Testis (tissue), 3 donors: ENCODE results near the gene CYB561. TPM values are rescaled to one million over a fixed set of nuclear protein-coding genes. Genes with fewer than 3 reads are reported as not detected.
"Not testable (repeated sequence)": the region's sequence is repeated elsewhere in the genome, so short reads cannot be mapped to it uniquely, and the experiment has no call there.

Source experiments
- DNase-seq: peaks from one replicate; pipeline ENCODE4 v3.0.0-alpha.2; 2019
- H3K27ac ChIP-seq, 2 donors: fragments of 200-600 bp; sonication (generic); one replicate each; pipeline ENCODE4 v1.5.1; 2019
- H3K27me3 ChIP-seq: fragments of 200-600 bp; sonication (generic); one replicate; pipeline ENCODE4 v1.5.1; 2019
- H3K36me3 ChIP-seq: fragments of 200-600 bp; sonication (generic); one replicate; pipeline ENCODE4 v1.5.1; 2017; ENCODE audit warnings: low read depth; ENCODE audit errors: missing control alignments
- H3K4me1 ChIP-seq: fragments of 200-600 bp; sonication (generic); one replicate; pipeline ENCODE4 v1.5.1; 2019
- H3K4me3 ChIP-seq, 2 donors: fragments of 200-600 bp; sonication (generic); one replicate each; pipeline ENCODE4 v1.5.1; 2017 to 2019
- H3K9me3 ChIP-seq: fragments of 200-600 bp; sonication (generic); one replicate; pipeline ENCODE4 v1.5.1; 2017
- POLR2A ChIP-seq: fragments of 450-650 bp; IDR thresholded peaks from one replicate; pipeline ENCODE4 v1.6.1; 2017; ENCODE audit warnings: antibody characterized with exemption, mild to moderate bottlenecking, moderate library complexity
- whole genome bisulfite sequencing, 2 donors: methylation state at CpG; one replicate each; pipeline ENCODE4 v1.1.5; 2018; 5-methylcytosine and 5-hydroxymethylcytosine counted together
- intact Hi-C: fragments of 100-400 bp; cut with DNase I; formaldehyde crosslinking; loops from one replicate; pipeline ENCODE4 v1.15.1; 2023; ENCODE audit warnings: low total_unique reads
- polyA plus RNA-seq: library from polyadenylated mRNA; stranded (reverse); fragments of 350-450 nt; fragmentation: Illumina TruSeq; extraction: RNeasy Lipid Tissue Mini Kit (QIAGEN cat#74804); gene quantifications from one replicate; pipeline ENCODE4 v1.2.3, GENCODE V29; 2014; ENCODE audit warnings: low read depth, low replicate concordance; ENCODE audit not compliant: insufficient read depth
- total RNA-seq, 2 donors: library from RNA; depleted of rRNA; stranded (reverse); fragments of >200 nt; gene quantifications; one replicate each; pipeline ENCODE4 v1.2.3, GENCODE V29; 2016
- TF ChIP-seq, protein P1 (sequence below), 3 experiments: fragments of 450-650 bp in 2 of 3; fragments of 200-600 bp in 1 of 3; sonication (generic) in 1 of 3; IDR thresholded peaks; one replicate each; pipeline ENCODE4 v1.5.1; 2016 to 2019; ENCODE audit warnings: antibody characterized with exemption in 3 of 3, mild to moderate bottlenecking in 2 of 3, moderate library complexity in 1 of 3

Gene CYB561
- total and polyA plus RNA-seq, 3 donors from 2014 or later: 17.6 to 20.7 (median 19.7) TPM

DNA sequence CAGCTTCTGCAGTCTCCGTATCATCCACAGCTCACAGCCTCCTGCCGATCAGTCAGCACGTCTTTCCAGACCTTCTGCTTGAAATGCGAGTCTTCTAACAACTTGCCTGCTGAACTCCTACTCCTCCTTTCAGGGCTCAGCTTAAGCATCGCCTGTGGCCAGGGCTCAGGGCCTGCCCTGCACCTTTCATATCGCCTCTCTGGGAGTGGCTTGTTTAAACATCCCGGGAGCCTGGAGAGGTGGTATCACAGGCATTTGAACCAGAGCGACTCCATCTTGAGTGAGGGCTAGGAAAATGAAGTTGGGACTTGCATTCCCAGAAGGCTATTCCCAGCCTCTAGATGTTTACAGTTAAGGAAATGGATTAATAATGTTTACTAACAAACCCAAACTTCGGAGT lies 13.9 kb upstream of the CYB561 start:
- intact Hi-C loops: no loop called here
- no peak for TF ChIP-seq POLR2A
- TF ChIP-seq, protein P1, sequence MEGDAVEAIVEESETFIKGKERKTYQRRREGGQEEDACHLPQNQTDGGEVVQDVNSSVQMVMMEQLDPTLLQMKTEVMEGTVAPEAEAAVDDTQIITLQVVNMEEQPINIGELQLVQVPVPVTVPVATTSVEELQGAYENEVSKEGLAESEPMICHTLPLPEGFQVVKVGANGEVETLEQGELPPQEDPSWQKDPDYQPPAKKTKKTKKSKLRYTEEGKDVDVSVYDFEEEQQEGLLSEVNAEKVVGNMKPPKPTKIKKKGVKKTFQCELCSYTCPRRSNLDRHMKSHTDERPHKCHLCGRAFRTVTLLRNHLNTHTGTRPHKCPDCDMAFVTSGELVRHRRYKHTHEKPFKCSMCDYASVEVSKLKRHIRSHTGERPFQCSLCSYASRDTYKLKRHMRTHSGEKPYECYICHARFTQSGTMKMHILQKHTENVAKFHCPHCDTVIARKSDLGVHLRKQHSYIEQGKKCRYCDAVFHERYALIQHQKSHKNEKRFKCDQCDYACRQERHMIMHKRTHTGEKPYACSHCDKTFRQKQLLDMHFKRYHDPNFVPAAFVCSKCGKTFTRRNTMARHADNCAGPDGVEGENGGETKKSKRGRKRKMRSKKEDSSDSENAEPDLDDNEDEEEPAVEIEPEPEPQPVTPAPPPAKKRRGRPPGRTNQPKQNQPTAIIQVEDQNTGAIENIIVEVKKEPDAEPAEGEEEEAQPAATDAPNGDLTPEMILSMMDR (IDR thresholded peaks at IDR 0.05): no peak
- peaks cover 2% of the 10 kb centered on the region for H3K4me1 ChIP-seq
- DNase-seq: no peak
- no peaks in the 10 kb centered on the region for H3K9me3 ChIP-seq
- no peaks in the 10 kb centered on the region for H3K27me3 ChIP-seq
- 75 to 88% methylated on average over 9 of the region's 9 CpGs for WGBS, 2 donors
- no peak overlapping the region for H3K27ac ChIP-seq
- H3K36me3 ChIP-seq: no peaks in the 10 kb centered on the region
- no peak overlapping the region for H3K4me3 ChIP-seq

DNA sequence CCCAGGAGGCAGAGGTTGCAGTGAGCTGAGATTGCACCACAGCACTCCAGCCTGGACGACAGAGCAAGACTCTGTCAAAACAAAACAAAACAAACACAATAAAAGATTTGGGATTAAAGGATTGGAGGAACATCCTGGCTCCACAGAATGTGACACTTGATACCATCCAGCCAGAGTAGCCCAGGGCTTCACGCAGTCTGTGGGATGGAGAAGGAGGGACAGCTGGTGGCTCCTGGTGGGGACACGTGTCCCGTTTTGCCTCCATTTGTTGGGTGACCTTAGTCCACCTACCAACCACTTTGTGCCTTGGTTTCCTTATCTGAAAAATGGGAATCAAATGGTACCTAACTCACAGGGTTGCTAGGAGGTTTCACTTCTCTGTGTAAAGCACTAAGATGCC lies 12.4 kb upstream of the CYB561 start:
- DNase-seq: no peak

DNA sequence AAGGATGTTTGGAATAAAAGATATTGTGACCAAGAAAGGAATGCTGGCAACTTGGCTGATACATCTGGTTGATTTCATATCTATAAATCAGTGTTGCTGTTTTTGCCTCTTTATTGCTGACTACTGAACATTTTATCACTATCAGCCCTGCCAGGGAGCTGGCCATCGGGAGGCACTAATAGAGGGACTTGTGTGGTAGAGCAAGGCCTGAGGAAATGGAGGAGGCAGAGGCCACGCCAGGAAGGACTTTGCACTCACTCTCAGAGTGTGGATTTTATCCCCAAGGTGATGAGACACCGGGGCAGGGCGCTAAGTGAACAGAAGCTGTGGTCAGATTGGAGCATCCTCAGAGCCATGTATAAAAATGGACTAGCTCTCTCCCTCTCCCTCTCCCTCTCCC lies 9.3 kb upstream of the CYB561 start:
- 62 to 67% methylated on average over 4 of the region's 4 CpGs for WGBS, 2 donors
- H3K4me3 ChIP-seq: no peak overlapping the region
- peaks cover 16% of the 10 kb centered on the region for H3K4me1 ChIP-seq
- intact Hi-C loops: no loop called here
- H3K27ac ChIP-seq: no peak overlapping the region
- no peak for DNase-seq
- no peaks in the 10 kb centered on the region for H3K9me3 ChIP-seq
- TF ChIP-seq POLR2A: no peak
- TF ChIP-seq, protein P1 (IDR thresholded peaks at IDR 0.05): no peak
- H3K36me3 ChIP-seq: no peaks in the 10 kb centered on the region
- no peaks in the 10 kb centered on the region for H3K27me3 ChIP-seq

More for the DNA sequence above, 12.4 kb upstream of the CYB561 start:
- H3K4me1 ChIP-seq: peaks cover 3% of the 10 kb centered on the region
- TF ChIP-seq POLR2A: no peak
- H3K4me3 ChIP-seq: no peak overlapping the region
- no peak overlapping the region for H3K27ac ChIP-seq
- intact Hi-C loops: no loop called here
- H3K9me3 ChIP-seq: no peaks in the 10 kb centered on the region
- WGBS, 2 donors: 89% methylated on average over 4 of the region's 4 CpGs
- H3K27me3 ChIP-seq: no peaks in the 10 kb centered on the region
- no peaks in the 10 kb centered on the region for H3K36me3 ChIP-seq

DNA sequence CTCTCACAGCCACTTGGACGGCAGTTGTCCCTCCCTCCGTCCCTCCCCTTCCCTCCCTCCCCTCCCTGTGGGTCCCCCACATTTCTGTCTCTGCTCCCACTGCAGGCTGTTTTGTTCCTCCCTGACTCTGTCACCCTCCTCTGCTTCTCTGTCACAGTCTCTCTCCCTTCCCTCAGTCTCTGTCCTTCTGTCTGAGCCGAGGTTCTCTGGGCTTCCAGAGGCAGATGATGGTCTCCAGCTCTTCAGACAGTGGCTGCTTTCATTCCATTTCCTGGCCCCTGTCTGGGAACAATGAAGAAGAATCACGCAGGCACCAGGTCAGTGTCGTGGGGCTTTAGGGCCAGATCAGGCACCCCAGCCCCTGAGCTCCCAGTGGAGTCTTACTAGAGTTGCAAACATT lies 8.8 kb upstream of the CYB561 start:
- no peak overlapping the region for H3K27ac ChIP-seq
- 55 to 70% methylated on average over 5 of the region's 5 CpGs for WGBS, 2 donors
- intact Hi-C loops: no loop called here

DNA sequence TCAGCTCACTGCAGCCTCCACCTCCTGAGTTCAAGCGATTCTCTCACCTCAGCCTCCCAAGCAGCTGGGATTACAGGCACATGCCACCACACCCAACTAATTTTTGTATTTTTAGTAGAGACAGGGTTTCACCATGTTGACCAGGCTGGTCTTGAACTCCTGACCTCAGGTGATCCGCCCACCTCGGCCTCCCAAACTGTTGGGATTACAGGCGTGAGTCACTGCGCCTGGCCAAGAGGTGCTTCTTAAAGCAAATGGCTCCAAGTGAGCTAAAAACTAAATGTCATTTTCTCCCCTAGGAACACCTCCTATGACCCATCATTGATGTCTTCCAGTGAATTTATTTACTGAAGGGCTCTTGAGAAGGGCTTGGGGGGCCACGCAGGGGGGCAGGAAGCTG lies 8.3 kb upstream of the CYB561 start:
- intact Hi-C loops, H3K36me3 ChIP-seq: not testable (repeated sequence)
- 89 to 90% methylated on average over 6 of the region's 6 CpGs for whole genome bisulfite sequencing, 2 donors

More for the DNA sequence above, 8.8 kb upstream of the CYB561 start:
- Histone ChIP-seq H3K4me3 (no peak overlapping the region), H3K36me3 (no peaks in the 10 kb centered on the region), H3K27me3 (no peaks in the 10 kb centered on the region), H3K4me1 (peaks cover 16% of the 10 kb centered on the region), H3K9me3 (no peaks in the 10 kb centered on the region)
- TF ChIP-seq, protein P1 (IDR thresholded peaks at IDR 0.05): no peak
- no peak for DNase-seq

DNA sequence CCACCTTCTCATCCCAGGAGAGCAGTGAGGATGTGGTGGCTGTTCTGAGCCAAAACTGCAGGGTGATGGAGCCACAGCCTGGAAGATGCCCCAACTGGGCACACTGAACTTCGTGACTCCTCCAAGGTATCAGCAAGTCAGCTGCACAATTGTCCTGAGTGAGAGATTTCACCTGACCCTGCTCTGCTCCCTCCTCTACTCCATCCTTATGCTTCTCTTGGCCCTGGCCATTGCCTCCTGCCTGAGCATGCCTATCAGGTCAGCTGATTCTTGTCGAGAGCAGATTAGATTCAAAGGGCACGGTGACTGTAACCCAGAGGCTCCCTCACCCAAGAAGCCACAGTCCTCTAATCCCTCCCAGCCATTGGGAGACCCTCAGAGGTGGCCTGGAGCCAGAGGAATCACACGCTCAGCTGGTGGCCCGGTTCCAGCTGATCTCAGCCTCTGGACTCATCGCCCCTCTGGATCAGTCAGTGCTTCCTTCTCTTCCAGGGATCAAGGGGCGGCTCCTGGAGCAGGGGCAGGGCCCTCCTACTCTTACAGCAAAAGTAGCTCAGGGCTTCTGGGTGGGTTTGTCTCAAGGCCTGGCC lies 7.0 kb upstream of the CYB561 start:
- TF ChIP-seq POLR2A: no peak
- TF ChIP-seq, protein P1 (IDR thresholded peaks at IDR 0.05): no peak
- 65 to 68% methylated on average over 3 to 7 of the region's 7 CpGs for WGBS, 2 donors
- no peaks in the 10 kb centered on the region for H3K27me3 ChIP-seq
- H3K9me3 ChIP-seq: no peaks in the 10 kb centered on the region
- no peak overlapping the region for H3K4me3 ChIP-seq
- no peaks in the 10 kb centered on the region for H3K36me3 ChIP-seq
- H3K27ac ChIP-seq: no peak overlapping the region
- no peak for DNase-seq
- H3K4me1 ChIP-seq: peaks cover 16% of the 10 kb centered on the region
- intact Hi-C loops: no loop called here

More for the DNA sequence above, 8.3 kb upstream of the CYB561 start:
- H3K27me3 ChIP-seq, H3K27ac ChIP-seq, DNase-seq, H3K4me3 ChIP-seq, H3K9me3 ChIP-seq: not testable (repeated sequence)
- H3K4me1 ChIP-seq: peaks cover 16% of the 10 kb centered on the region
